ENCODE measurements around the gene PIK3CD.

- TF ChIP-seq CTCF (IDR thresholded peaks at IDR 0.05) (no peak), POLR2A (IDR thresholded peaks at IDR 0.05) (no peak)
Measured at GRCh38 chr1:9603307-9603706, 48.2 kb upstream of the PIK3CD start.
